Erythroblast (primary cell): ENCODE data around the gene CHCT1.

Experiments used
- GATA1 ChIP-seq: IDR thresholded peaks from 2 replicates; pipeline ENCODE4 v1.6.1; 2011; ENCODE audit warnings: low read depth, mild to moderate bottlenecking, control low read depth, low read length, moderate library complexity
- POLR2A ChIP-seq: IDR thresholded peaks from 2 replicates; pipeline ENCODE4 v1.6.1; 2011; ENCODE audit warnings: mild to moderate bottlenecking, low read length

DNA sequence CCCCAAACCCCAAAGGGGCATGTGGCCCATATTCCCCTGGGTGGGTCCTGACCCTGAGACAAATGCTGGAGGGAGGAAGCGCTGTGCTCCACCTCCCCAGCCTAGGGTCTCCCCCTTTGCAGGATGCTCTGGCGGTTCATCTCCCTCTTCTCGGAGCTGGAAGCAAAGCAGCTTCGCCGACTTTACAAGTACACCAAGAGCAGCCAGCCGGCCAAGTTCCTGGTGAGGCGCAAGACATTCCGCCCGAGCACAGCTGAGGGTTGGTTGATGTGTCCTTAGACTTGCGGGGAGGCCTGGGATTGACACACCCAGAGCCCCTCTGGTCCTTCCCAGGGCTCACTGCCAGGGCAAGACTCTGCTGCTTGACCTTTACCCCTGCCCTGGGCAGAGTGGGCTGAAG is 4.3 kb downstream of the CHCT1 start:
- no peak for TF ChIP-seq POLR2A
- no peak for TF ChIP-seq GATA1
